Activated T-helper 2 cell treated with anti-CD3 and anti-CD28 coated beads, Interferon-gamma antibody, Interleukin-2, Interleukin-4, amounts not matched to agents 10 μg/mL and 5 μg/mL and 100 μg/mL, durations not matched to agents 14 hours and 24 hours and 36 hours (primary cell): ENCODE results near the gene GLRA2. TPM values are rescaled to one million over a fixed set of nuclear protein-coding genes. Genes with fewer than 3 reads are reported as not detected.

Experiments used
- DNase-seq: peaks from one replicate; pipeline ENCODE4 v3.0.0; 2021; ENCODE audit warnings: low spot score
- H3K27ac Mint-ChIP-seq: one replicate; pipeline ENCODE4 v1.8.0; 2021; ENCODE audit warnings: mixed read lengths
- H3K27me3 Mint-ChIP-seq: one replicate; pipeline ENCODE4 v1.8.0; 2021; ENCODE audit warnings: low read depth, mixed read lengths
- H3K36me3 Mint-ChIP-seq: one replicate; pipeline ENCODE4 v1.8.0; 2021; ENCODE audit warnings: low read depth, mixed read lengths
- H3K4me1 Mint-ChIP-seq: one replicate; pipeline ENCODE4 v1.8.0; 2021; ENCODE audit warnings: low read depth, mixed read lengths
- H3K4me3 Mint-ChIP-seq: one replicate; pipeline ENCODE4 v1.8.0; 2021; ENCODE audit warnings: low read depth, mild to moderate bottlenecking, moderate library complexity, mixed read lengths
- H3K9me3 Mint-ChIP-seq: one replicate; pipeline ENCODE4 v1.8.0; 2021; ENCODE audit warnings: mixed read lengths
- intact Hi-C: fragments of 100-400 bp; cut with micrococcal nuclease; formaldehyde crosslinking; loops from one replicate; pipeline ENCODE4 v1.15.1; 2023
- total RNA-seq: library from RNA; stranded (reverse); gene quantifications from 2 replicates; pipeline ENCODE4 v1.2.3, GENCODE V29; 2022

GLRA2 gene
- total RNA-seq, 1 donor from 2014 or later: not detected

DNA sequence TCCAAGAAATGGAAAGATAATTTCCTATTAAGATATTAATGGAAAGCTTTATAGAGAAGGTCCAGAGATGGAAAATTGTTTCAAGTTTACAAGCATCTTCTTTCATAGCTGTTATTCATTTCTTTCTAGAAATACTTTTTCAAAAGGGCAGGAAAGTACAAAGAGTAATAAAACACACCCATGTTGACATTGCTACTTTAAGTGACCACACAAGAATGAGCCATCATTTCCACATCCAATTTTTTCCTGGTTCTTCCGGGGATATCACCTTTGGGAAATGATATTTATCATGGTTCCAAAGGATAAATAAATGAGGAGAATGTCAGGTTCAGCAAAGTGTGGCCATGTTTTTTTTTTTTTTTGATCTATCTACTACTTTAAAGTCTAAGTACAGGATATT, 4.5 kb downstream of the GLRA2 start:
- no peak overlapping the region for H3K27ac Mint-ChIP-seq
- no peaks in the 10 kb centered on the region for H3K4me1 Mint-ChIP-seq
- no peak overlapping the region for H3K4me3 Mint-ChIP-seq
- H3K36me3 Mint-ChIP-seq: no peaks in the 10 kb centered on the region
- peaks cover 5% of the 10 kb centered on the region for H3K27me3 Mint-ChIP-seq
- no peak for DNase-seq
- no peaks in the 10 kb centered on the region for H3K9me3 Mint-ChIP-seq
- intact Hi-C loops: no loop called here

DNA sequence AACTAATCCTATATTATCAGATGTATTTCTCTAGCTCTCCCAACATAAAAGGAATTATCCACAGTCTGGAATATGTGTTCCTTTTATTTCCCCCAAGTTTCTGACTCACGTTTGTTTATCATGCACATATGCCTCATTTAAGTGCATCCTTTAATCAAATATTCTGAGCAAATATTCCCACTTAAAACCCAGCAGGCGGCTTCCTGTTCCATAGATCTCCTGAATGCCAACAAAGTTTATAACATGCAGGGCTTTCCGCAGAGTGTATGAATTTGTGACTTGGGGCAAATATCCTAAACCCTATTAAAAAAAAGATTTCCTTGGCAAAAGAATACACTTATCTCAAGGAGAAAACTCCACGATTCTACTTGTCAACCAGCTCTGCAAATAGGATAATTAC, 16.9 kb downstream of the GLRA2 start:
- no peaks in the 10 kb centered on the region for H3K27me3 Mint-ChIP-seq
- H3K4me1 Mint-ChIP-seq: no peaks in the 10 kb centered on the region
- DNase-seq: no peak
- H3K36me3 Mint-ChIP-seq: no peaks in the 10 kb centered on the region
- intact Hi-C loops: no loop called here
- H3K4me3 Mint-ChIP-seq: no peak overlapping the region
- H3K9me3 Mint-ChIP-seq: no peaks in the 10 kb centered on the region
- no peak overlapping the region for H3K27ac Mint-ChIP-seq

DNA sequence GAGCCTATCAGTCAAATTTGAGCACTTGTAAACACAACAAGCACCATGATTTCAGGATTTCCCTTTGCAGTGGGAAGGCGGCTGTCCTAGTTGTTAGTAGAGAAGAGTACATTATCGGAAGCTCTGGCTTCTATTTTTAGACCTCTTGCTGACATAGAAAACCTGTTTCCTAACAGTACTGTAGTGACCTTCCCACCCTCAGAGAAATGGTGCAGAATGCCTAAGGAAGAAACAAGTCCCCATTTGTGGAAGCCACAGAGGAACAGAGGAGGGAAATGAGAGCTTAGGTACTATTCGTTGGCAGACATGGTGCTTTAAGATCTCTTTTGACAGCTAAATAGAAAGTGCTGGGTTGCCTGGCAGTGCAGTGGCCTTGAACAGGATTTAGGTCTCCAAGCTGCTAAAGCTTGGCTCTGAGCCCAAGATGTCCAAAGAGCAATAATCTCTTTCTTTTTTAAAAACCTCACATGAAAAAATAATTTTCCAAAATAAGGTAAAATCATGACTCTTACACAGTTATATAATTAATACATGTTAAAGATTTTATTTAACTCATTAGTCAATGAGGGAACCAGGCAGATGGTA, 24.9 kb downstream of the GLRA2 start:
- H3K27ac Mint-ChIP-seq: no peak overlapping the region
- H3K36me3 Mint-ChIP-seq: no peaks in the 10 kb centered on the region
- H3K27me3 Mint-ChIP-seq: no peaks in the 10 kb centered on the region
- no peaks in the 10 kb centered on the region for H3K9me3 Mint-ChIP-seq
- no peaks in the 10 kb centered on the region for H3K4me1 Mint-ChIP-seq
- intact Hi-C loops: no loop called here
- DNase-seq: no peak
- H3K4me3 Mint-ChIP-seq: no peak overlapping the region

DNA sequence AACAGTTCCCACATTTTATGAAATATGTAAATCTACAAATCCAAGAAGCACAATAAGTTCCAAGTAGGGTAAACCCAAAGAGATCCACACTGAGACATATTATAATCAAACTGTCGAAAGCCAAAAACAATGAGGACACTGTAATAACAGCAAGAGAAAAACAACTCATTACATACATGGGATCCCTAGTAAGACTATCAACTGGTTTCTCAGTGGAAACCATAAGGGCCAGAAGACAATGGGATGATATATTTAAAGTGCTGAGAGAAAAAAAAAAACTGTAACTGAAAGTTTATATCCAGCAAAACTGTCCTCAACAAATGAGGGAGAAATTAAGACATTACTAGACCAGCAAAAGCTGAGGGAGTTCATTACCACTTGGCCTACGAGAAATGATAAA, 34.7 kb downstream of the GLRA2 start:
- Mint-ChIP-seq H3K27me3 (no peaks in the 10 kb centered on the region), H3K27ac (no peak overlapping the region), H3K9me3 (peaks cover 5% of the 10 kb centered on the region), H3K36me3 (no peaks in the 10 kb centered on the region), H3K4me3 (no peak overlapping the region), H3K4me1 (no peaks in the 10 kb centered on the region)
- intact Hi-C loops: no loop called here
- no peak for DNase-seq

DNA sequence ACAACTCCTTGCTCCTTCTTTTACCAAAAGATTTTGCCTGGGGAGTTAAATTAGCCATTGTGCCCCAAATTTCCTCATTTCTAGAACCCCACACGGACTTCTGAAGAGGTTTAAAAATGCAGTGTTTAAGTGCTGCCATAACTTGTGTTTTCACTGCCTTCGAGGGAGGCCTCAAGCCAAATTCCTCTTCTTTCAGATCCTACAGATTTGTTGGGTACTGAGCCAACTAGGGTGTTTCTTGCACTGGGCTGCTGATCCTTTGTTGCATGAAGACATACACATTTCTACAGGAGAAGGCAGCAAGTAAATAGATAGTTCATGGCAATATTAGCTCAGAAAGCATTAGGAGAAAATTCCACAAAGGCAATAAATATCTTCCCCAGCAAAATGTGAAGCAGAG, 43.8 kb downstream of the GLRA2 start:
- Mint-ChIP-seq H3K27me3 (no peaks in the 10 kb centered on the region), H3K4me3 (no peak overlapping the region), H3K4me1 (no peaks in the 10 kb centered on the region), H3K9me3 (no peaks in the 10 kb centered on the region), H3K27ac (no peak overlapping the region), H3K36me3 (no peaks in the 10 kb centered on the region)
- intact Hi-C loops: no loop called here
- no peak for DNase-seq

DNA sequence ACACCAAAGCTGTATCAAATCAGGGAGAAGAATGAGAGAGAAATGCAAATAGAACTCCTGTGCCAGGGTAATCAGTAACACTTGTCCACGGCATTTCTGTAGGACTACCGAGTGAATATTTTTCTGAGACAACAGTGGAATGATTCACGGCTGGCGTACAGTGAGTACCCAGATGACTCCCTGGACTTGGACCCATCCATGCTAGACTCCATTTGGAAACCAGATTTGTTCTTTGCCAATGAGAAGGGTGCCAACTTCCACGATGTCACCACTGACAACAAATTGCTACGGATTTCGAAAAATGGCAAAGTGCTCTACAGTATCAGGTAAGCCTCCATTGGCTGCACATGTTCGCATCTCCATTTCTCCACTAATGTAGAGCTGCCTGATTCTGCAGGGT, 51.7 kb downstream of the GLRA2 start:
- Mint-ChIP-seq H3K9me3 (no peaks in the 10 kb centered on the region), H3K4me1 (no peaks in the 10 kb centered on the region), H3K27ac (no peak overlapping the region), H3K27me3 (no peaks in the 10 kb centered on the region), H3K4me3 (no peak overlapping the region), H3K36me3 (no peaks in the 10 kb centered on the region)
- intact Hi-C loops: no loop called here
- DNase-seq: no peak

DNA sequence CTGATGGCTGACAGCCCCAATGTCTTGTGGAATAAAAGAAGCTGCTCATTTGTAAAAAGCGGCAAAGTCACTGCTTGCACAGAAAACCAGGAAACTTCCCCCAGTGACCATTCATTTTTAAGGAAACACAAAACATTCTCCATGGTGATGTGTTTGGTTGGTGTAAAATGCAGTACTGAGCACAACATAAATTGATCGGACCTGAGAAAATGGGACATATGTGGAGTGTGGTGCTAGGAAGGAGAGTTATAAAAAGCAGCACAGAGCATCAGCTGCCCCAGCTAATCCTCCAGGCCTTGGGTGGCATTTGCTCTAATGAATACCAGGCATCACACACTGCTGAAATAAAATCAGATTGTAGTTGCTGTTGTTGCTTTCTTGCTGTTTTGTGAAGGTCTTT, 55.2 kb downstream of the GLRA2 start:
- intact Hi-C loops: no loop called here
- no peak overlapping the region for H3K4me3 Mint-ChIP-seq
- no peaks in the 10 kb centered on the region for H3K27me3 Mint-ChIP-seq
- no peak overlapping the region for H3K27ac Mint-ChIP-seq
- DNase-seq: no peak
- no peaks in the 10 kb centered on the region for H3K4me1 Mint-ChIP-seq
- no peaks in the 10 kb centered on the region for H3K9me3 Mint-ChIP-seq
- H3K36me3 Mint-ChIP-seq: no peaks in the 10 kb centered on the region

DNA sequence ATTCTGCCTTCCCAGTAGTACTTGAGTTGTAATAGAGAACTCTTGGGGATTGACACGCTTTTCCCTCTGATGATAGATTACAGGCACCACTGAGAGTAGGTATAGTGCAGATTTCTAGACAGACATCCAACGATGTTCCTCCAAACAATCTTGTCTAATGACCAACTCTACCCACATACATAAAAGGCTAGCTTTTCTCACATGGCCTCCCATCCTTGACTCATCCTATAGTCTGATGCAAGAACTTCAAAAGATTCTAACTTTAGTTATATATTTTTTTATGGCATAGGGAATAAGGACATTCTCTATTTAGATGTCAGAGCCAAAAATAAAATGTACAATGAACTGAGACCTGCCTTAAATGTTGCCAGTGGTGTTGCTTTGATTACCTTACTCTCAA, 60.9 kb downstream of the GLRA2 start:
- DNase-seq: no peak
- no peaks in the 10 kb centered on the region for H3K36me3 Mint-ChIP-seq

DNA sequence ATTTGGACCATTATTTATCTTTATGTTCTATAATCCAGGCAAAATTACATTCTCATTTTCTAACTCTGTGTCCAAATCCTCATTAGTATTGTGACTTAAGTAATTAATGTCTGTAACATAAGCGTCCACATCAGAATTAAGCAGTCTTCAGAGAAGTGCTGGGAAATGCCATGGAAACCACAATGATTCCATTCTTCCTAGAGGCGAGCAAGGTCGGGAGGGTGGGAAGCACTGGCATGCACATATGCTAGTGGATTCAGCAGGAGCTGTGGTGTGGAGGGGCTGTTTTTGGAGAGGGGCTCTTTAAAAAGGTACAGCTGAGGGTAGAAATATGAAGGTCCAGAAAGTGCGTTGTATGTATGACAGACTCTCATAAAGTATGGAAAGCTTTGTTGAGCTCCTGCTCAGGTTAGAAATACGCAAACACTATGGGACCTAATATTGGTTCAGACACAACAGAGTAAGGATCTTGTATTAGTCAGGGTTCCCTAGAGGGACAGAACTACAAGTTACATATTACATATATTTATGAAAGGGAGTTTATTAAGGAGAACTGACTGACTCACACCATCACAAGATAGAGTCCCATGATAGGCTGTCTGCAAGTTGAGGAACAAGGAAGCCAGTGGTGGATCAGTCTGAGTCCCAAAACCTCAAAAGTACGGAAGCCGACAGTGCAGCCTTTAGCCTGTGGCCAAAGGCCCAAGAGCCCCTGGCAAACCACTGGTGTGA, 61.5 kb downstream of the GLRA2 start:
- Mint-ChIP-seq H3K9me3 (no peaks in the 10 kb centered on the region), H3K27ac (no peak overlapping the region), H3K27me3 (no peaks in the 10 kb centered on the region), H3K4me3 (no peak overlapping the region), H3K36me3 (no peaks in the 10 kb centered on the region), H3K4me1 (no peaks in the 10 kb centered on the region)
- DNase-seq: no peak
- intact Hi-C loops: no loop called here

More for the DNA sequence above, 60.9 kb downstream of the GLRA2 start:
- no peaks in the 10 kb centered on the region for H3K9me3 Mint-ChIP-seq
- no peaks in the 10 kb centered on the region for H3K4me1 Mint-ChIP-seq
- no peaks in the 10 kb centered on the region for H3K27me3 Mint-ChIP-seq
- no peak overlapping the region for H3K27ac Mint-ChIP-seq
- intact Hi-C loops: no loop called here
- H3K4me3 Mint-ChIP-seq: no peak overlapping the region

DNA sequence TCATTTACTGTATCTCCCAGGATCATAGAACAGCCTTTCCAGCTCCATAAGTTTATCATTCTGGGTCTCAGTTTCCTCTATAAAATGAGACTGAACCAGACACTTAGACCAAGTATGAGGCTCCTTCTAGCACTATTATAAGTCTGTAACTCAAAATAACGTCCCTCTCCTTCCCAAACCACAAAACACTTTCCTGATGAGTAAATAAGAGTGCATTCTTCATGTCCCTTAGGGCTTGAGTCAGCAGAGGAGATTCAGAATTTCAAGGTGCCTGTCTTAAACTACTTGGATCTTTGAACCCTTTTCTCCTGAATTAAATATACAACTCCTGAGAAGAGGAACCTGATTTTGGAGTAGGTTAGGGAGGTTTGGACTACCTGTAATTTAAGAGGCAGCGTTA, 62.6 kb downstream of the GLRA2 start:
- H3K27me3 Mint-ChIP-seq: no peaks in the 10 kb centered on the region

DNA sequence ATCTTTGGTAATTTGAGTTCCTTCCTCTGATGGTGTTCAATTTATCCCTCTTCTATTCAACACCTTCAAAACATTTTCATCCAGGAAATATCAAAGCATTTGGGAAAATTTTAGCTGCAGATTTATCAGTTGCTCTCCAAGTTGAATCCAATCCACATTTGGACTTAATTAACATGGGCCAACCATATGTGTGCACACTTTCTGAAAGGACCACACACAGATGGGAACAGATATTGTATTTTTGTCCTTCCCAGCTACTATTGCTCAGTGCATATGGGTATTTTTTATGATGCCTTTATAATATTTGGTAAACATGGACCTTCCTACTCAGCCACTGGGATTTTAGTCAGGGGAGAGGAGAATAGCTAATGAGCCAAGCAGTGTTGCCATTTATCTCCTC, 65.2 kb downstream of the GLRA2 start:
- DNase-seq: no peak
- Mint-ChIP-seq H3K27ac (no peak overlapping the region), H3K4me3 (no peak overlapping the region), H3K27me3 (no peaks in the 10 kb centered on the region), H3K4me1 (no peaks in the 10 kb centered on the region), H3K9me3 (no peaks in the 10 kb centered on the region), H3K36me3 (no peaks in the 10 kb centered on the region)
- intact Hi-C loops: no loop called here

More for the DNA sequence above, 62.6 kb downstream of the GLRA2 start:
- H3K9me3 Mint-ChIP-seq: no peaks in the 10 kb centered on the region
- H3K4me1 Mint-ChIP-seq: no peaks in the 10 kb centered on the region
- no peaks in the 10 kb centered on the region for H3K36me3 Mint-ChIP-seq
- intact Hi-C loops: no loop called here
- no peak overlapping the region for H3K27ac Mint-ChIP-seq
- no peak overlapping the region for H3K4me3 Mint-ChIP-seq
- DNase-seq: no peak

DNA sequence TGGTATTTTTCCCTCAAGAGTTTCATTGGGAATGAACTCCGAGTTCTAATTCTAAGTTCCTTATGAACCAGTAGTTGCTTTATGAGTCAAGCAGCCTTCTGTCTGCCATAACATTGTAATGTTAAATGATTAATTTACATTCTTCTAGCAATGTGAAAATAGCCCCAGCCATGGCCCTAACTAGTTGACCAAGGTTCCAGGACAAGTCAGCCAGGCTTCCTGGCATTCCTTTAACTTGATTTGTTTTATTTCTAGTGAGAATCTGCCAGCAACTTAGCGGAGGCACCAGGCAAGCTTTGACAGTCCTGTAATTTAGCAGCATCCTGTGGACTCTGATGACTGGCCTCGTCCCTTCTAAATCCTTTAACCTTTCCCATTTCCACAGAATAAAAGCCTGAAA, 69.0 kb downstream of the GLRA2 start:
- Mint-ChIP-seq H3K27me3 (no peaks in the 10 kb centered on the region), H3K4me1 (no peaks in the 10 kb centered on the region), H3K27ac (no peak overlapping the region), H3K9me3 (no peaks in the 10 kb centered on the region), H3K4me3 (no peak overlapping the region), H3K36me3 (no peaks in the 10 kb centered on the region)
- DNase-seq: no peak
- intact Hi-C loops: no loop called here

DNA sequence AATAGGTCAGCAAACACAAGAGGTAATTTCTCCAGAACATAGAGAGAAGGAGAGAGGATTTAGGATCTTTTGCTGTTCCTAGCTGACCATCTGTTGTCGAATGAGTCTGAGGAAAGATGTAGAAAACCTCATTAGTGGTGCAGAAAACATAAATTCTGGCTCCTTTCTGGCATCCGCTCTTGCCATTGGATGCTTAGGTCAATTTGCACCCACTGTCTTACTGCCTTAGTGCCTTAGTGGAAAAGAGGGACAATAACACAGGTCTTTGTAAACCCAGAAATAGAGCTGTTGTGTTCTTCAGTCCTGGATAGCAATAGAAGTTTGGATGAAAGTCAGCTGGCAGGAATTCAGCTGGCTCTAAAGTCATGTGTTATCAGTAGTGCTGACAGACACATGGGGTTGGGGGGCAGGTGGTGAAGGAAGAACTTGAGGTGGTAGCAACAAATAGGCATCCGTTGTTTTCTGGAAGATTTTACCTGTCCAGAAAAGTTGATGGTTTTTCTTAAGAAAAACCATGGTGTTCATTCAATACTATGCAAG, 78.2 kb downstream of the GLRA2 start:
- Mint-ChIP-seq H3K27ac (no peak overlapping the region), H3K4me3 (no peak overlapping the region), H3K9me3 (no peaks in the 10 kb centered on the region), H3K4me1 (no peaks in the 10 kb centered on the region), H3K27me3 (no peaks in the 10 kb centered on the region), H3K36me3 (no peaks in the 10 kb centered on the region)
- DNase-seq: no peak
- intact Hi-C loops: no loop called here
